GM18517 (cell line): ENCODE results near the gene MGST3.
"Not testable (repeated sequence)": the region's sequence is repeated elsewhere in the genome, so short reads cannot be mapped to it uniquely, and the experiment has no call there.

Source experiments
- ATAC-seq: cut with Tn5 transposase; IDR thresholded peaks from one replicate; pipeline ENCODE4 v1.9.1; 2021; ENCODE audit warnings: mild to moderate bottlenecking, moderate library complexity; ENCODE audit not compliant: unreplicated experiment

MGST3 gene

DNA sequence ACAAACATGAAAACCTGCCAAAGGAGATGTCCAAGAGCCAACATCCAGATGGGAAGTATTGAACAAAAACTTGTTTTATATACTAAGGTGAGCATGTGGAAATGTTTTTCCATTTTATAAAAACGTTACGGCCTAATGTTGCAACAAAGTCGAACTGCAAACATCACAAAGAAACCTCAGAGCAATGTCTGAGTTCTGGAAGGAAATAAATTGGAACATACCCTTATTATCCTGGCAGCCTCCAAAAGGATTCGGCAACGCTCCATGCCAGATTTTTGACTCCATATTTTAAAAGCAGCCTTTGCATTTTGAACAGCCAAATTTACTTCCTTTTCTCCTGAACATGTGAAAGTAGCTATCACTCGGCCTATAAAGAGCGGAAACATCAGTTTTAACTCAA is 64.0 kb downstream of the MGST3 start:
- no peak for ATAC-seq

DNA sequence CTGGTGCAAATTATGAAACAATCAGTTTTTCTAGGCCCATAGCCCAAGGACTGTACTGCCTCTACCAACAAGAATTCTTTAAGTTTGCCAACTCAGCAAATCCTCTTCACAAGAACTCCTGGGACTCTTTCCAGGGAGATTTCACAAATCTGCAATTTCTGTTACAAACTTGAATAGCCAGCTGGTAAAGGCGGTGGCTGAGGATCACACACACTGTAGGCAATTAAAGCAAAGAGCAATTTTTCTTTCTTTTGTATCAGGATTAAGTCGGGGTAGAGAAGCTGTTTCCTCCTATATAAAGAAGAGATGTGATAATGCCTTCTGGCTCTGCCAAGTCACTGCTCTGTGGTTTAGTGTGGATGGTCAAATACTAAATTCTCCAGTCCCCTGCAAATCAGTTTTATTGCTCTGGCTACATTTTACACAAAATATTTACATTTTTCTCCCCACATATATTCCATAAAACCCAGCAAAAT is 65.6 kb downstream of the MGST3 start:
- no peak for ATAC-seq

DNA sequence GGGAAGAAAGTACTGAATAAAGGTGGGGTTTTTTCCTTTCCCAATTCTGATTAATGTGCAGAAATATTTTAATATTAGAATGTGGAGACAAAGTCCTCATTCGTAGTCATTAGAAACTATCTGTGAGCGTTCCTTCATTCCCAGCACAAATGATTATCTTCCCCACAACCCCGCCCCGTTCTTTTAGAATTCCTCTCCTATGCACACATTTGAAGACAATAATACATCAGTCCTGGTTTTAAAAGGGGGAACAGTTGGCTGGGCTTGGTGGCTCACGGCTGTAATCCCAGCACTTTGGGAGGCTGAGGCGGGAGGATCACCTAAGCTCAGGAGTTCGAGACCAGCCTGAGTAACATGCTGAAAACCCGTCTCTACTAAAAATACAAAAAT is 66.5 kb downstream of the MGST3 start:
- ATAC-seq: no peak

DNA sequence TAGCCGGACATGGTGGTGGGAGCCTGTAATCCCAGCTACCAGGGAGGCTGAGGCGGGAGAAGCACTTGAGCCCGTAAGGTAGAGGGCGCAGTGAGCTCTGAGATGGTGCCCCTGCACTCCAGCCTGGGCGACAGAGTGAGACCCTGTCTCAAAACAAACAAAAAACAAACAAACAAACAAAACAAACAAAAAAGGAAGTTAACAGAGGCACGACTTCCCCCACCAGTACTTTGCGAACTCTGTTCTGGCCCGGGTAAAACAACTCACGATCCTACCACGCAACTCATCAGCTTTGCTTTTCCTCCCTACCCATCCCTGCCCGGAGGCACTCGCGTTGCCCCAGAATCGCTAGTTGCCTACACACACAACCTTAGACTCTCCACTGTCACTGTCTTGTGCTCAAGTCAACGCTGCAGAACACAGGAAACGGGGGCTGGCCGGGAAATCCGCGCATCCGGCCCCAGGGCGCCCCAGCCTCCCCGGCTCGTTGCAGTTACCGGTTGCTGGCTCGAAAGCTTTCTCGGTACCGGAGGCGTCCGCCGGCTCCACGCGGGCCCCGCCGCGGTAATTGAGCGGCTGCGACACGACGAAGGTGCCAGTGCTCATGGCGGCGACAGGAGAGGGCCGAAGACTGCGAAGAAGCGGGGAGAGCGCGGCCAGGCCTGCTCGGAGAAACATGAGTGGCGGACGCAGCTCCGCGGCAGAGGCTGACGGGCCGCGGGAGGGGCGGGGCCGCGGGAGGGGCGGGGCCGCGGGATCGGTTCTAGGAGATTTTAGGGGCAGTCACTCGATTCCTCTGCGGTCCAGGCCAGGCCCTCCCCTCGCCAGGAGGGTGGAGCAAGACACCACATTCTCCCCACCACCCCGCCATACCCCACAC is 67.1 kb downstream of the MGST3 start, which contains the start of gene ALDH9A1:
TSS of gene ALDH9A1 (minus strand) at position 682 of the 880 bp plus-strand sequence. CDS start at position 678, 4 bp downstream.
- peak; percentile 92 for ATAC-seq

DNA sequence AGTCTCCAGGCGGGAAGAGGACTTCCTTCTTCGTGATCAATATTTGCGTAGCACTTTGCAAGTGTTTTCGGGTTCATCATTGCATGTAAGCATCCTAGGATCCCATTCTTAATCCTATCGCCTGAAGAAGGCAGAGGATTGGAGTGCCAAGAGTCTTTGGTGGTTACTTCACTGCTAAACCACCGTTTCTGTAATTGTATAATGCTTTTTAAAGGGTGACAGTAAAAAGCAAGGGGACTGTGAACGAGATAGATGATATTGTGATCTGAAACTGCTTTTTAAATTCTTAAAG is 67.7 kb downstream of the MGST3 start:
- no peak for ATAC-seq

DNA sequence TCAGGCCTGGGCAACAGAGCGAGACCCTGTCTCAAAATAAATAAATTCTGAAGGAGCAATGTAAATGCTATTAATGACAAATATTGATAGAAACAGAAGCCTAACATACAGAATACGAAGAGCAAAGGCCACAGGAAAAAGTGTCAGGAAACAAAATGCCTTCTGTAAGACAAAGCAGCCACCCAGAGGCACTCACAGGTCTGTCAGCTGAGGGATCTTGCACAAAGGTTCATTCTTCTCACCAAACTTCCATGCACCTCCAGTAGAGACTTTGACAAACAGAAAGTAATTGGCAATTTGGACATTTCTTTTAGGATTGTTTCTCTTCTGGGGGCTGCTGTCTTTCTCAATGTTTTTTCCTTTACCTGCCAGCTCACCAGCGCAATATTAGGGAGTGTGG is 68.5 kb downstream of the MGST3 start:
- no peak for ATAC-seq

DNA sequence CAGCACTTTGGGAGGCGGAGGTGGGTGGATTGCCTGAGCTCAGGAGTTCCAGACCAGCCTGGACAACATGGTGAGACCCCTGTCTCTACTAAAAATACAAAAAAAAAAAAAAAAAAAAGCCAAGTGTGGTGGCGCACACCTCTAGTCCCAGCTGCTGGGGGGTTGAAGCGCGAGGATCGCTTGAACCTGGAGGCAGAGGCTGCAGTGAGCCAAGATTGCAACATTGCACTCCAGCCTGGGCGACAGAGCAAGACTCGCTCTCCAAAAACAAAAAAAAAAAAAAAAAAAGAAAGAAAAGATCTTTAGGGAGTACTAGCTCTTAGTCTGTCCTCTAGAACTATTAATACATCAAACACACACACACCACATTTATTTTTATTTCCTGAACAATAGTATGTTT is 70.9 kb downstream of the MGST3 start:
- not testable (repeated sequence) for ATAC-seq

DNA sequence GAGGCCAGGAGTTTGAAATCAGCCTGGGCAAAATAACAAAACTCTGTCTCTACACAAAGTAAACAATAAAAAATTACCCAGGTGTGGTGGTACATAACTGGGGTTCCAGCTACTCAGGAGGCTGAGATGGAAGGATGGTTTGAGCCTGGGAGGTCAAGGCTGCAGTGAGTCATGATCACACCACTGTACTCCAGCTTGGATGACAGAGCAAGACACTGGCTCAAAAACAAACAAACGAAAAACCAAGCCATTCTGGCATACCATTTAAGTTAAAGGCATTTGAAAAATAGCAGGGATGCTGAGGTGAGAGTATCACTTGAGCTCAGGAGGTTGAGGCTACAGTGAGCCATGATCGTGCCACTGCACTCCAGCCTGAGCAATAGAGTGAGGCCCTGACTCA is 72.6 kb downstream of the MGST3 start:
- no peak for ATAC-seq
